ENCODE data around the gene ZNF554.

DNA sequence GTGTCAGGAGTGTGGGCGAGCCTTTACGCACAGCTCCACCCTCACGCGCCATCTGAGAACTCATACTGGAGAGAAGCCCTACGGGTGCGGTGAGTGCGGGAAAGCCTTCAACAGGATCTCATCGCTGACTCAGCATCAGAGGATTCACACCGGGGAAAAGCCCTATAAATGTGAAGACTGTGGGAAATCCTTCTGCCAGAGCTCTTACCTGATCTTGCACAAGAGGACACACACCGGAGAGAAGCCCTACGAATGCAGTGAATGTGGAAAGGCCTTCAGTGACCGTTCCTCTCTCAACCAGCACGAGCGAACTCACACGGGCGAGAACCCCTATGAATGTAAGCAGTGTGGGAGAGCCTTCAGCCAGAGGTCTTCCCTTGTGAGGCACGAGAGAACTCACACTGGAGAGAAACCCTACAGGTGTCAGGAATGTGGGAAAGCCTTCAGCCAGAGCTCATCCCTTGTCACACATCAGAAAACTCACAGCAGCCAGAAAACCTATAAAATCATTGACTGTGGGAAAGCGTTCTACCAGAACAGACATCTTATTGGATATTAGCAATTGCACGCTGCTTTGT lies 14.7 kb downstream of the ZNF554 start:
- TF ChIP-seq, protein P1, sequence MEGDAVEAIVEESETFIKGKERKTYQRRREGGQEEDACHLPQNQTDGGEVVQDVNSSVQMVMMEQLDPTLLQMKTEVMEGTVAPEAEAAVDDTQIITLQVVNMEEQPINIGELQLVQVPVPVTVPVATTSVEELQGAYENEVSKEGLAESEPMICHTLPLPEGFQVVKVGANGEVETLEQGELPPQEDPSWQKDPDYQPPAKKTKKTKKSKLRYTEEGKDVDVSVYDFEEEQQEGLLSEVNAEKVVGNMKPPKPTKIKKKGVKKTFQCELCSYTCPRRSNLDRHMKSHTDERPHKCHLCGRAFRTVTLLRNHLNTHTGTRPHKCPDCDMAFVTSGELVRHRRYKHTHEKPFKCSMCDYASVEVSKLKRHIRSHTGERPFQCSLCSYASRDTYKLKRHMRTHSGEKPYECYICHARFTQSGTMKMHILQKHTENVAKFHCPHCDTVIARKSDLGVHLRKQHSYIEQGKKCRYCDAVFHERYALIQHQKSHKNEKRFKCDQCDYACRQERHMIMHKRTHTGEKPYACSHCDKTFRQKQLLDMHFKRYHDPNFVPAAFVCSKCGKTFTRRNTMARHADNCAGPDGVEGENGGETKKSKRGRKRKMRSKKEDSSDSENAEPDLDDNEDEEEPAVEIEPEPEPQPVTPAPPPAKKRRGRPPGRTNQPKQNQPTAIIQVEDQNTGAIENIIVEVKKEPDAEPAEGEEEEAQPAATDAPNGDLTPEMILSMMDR (conservative IDR thresholded peaks at IDR 0.05) = no peak
- TF ChIP-seq ZFX (IDR thresholded peaks at IDR 0.05) = no peak

Data from C4-2B (cell line).